ENCODE results near the gene PRKAG1.

PRKAG1 gene

DNA sequence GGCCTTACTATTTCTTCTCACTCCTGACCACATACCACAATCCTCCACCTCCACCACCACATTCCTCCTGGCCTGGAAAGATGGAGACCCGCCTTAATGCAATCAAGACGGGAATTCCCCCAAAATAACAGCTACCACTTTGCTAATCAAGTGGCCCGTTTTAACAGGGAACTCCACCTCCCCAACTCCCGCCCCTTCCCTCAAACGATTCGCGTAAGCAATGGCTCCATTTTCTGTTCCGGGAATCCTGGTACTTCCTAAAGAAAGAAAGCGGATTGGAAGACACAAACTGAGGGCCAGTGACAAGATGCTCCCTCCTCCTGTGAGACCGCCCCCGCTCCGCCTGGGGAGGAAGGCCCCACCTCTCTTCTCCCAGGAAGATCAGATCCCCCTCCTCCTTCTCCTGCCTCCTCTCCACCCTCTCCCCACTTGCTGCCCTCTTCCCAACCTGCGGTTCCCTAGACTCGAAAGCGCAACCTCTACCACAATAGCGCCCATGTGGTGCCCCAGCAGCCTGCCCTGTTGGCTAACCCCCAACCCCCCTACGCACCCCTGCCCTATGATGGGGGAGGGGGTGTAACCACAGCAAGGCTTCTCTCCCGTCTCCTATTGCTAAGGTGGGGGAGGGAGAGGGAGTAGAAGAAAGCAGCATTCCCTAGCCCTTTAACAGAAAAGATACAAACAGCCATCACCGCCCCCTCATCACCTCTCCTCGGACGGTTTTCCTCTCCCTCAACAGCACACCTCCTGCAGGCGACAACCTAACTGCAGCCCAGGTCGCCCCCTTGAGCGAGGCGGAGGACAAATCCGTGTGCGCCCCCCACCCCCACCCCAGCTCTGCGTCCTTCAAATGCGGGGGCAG is 62.1 kb downstream of the PRKAG1 start (continued):
- no peak for TF ChIP-seq GLI2 (tag by site-specific recombination; IDR thresholded peaks at IDR 0.05; ENCODE audit: borderline replicate concordance, low read depth)
- no peak; the same call in 1 of the 2 replicates for TF ChIP-seq ZNF580 (tag by site-specific recombination; IDR thresholded peaks at IDR 0.05)
- no peak for TF ChIP-seq ZNF785 (tag by site-specific recombination; IDR thresholded peaks at IDR 0.05)
- TF ChIP-seq ZNF621 (tag by site-specific recombination; IDR thresholded peaks at IDR 0.05): no peak
- TF ChIP-seq ZNF571 (tag by site-specific recombination; IDR thresholded peaks at IDR 0.05): no peak
- no peak for TF ChIP-seq ZNF518A (tag by site-specific recombination; conservative IDR thresholded peaks at IDR 0.05; ENCODE audit: low read depth)
- peak; percentile 61; the same call in 1 of the 2 replicates for TF ChIP-seq FEZF1 (tag by site-specific recombination; IDR thresholded peaks at IDR 0.05)
- TF ChIP-seq ZNF654 (tag by site-specific recombination; IDR thresholded peaks at IDR 0.05; ENCODE audit: low read depth): no peak
- TF ChIP-seq KLF1 (tag by site-specific recombination; IDR thresholded peaks at IDR 0.05): no peak; the same call in 1 of the 2 replicates
- TF ChIP-seq ZNF707 (tag by site-specific recombination; IDR thresholded peaks at IDR 0.05): no peak
- no peak for TF ChIP-seq ZBTB1 (tag by site-specific recombination; IDR thresholded peaks at IDR 0.05)
- TF ChIP-seq ZFP69B (tag by site-specific recombination; IDR thresholded peaks at IDR 0.05): peak; percentile 86; the same call in 1 of the 2 replicates
- no peak for TF ChIP-seq RBAK (tag by site-specific recombination; IDR thresholded peaks at IDR 0.05)
- TF ChIP-seq SCRT1 (tag by site-specific recombination; IDR thresholded peaks at IDR 0.05; ENCODE audit: borderline replicate concordance): peak; percentile 89
- TF ChIP-seq ZNF394 (tag by site-specific recombination; IDR thresholded peaks at IDR 0.05; ENCODE audit: borderline replicate concordance): no peak
- TF ChIP-seq GLI4 (tag by site-specific recombination; IDR thresholded peaks at IDR 0.05): 0 out of 2 replicates have a peak, but pooled peaks have one; percentile 26
- TF ChIP-seq ZSCAN16 (tag by site-specific recombination; IDR thresholded peaks at IDR 0.05): no peak
- TF ChIP-seq ZNF404 (tag by site-specific recombination; IDR thresholded peaks at IDR 0.05): no peak
- no peak for TF ChIP-seq ZNF274 (IDR thresholded peaks at IDR 0.05; ENCODE audit: low read length)
- no peak for TF ChIP-seq ZNF274 (tag by site-specific recombination; IDR thresholded peaks at IDR 0.05; ENCODE audit: borderline replicate concordance)
- peak; percentile 92 for TF ChIP-seq ZNF692 (tag by site-specific recombination; IDR thresholded peaks at IDR 0.05)
- peak; percentile 71; the same call in 1 of the 2 replicates for TF ChIP-seq ZNF600 (tag by site-specific recombination; IDR thresholded peaks at IDR 0.05)
- TF ChIP-seq ZBTB7A (tag by site-specific recombination; IDR thresholded peaks at IDR 0.05; ENCODE audit: low read depth): 0 out of 2 replicates have a peak, but pooled peaks have one; percentile 8
- no peak for TF ChIP-seq ZNF544 (tag by site-specific recombination; IDR thresholded peaks at IDR 0.05)
- peak; percentile 98 for TF ChIP-seq SP2 (tag by site-specific recombination; IDR thresholded peaks at IDR 0.05)
- no peak for TF ChIP-seq ZNF302 (tag by site-specific recombination; IDR thresholded peaks at IDR 0.05; ENCODE audit: low read depth)
- no peak for TF ChIP-seq TRIM28 (IDR thresholded peaks at IDR 0.05; ENCODE audit: borderline replicate concordance, low read length)
- no peak for TF ChIP-seq ZNF214 (tag by site-specific recombination; IDR thresholded peaks at IDR 0.05; ENCODE audit: borderline replicate concordance)
- TF ChIP-seq ZNF830 (tag by site-specific recombination; IDR thresholded peaks at IDR 0.05; ENCODE audit: low read depth): no peak
- TF ChIP-seq, protein P1, sequence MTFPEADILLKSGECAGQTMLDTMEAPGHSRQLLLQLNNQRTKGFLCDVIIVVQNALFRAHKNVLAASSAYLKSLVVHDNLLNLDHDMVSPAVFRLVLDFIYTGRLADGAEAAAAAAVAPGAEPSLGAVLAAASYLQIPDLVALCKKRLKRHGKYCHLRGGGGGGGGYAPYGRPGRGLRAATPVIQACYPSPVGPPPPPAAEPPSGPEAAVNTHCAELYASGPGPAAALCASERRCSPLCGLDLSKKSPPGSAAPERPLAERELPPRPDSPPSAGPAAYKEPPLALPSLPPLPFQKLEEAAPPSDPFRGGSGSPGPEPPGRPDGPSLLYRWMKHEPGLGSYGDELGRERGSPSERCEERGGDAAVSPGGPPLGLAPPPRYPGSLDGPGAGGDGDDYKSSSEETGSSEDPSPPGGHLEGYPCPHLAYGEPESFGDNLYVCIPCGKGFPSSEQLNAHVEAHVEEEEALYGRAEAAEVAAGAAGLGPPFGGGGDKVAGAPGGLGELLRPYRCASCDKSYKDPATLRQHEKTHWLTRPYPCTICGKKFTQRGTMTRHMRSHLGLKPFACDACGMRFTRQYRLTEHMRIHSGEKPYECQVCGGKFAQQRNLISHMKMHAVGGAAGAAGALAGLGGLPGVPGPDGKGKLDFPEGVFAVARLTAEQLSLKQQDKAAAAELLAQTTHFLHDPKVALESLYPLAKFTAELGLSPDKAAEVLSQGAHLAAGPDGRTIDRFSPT (tag by site-specific recombination; IDR thresholded peaks at IDR 0.05): peak; percentile 83
- TF ChIP-seq KLF8 (tag by site-specific recombination; IDR thresholded peaks at IDR 0.05): peak; percentile 82
- TF ChIP-seq IKZF3 (tag by site-specific recombination; IDR thresholded peaks at IDR 0.05): peak; percentile 92

All from HEK293 (cell line).